HG03354 (cell line): Measurements from ENCODE around the gene SOBP.
A peak's percentile ranks its signal among the peaks of the same experiment; 100 is the strongest.

ENCODE experiments used
- ATAC-seq: cut with Tn5 transposase; IDR thresholded peaks from one replicate; pipeline ENCODE4 v1.9.1; 2021; ENCODE audit warnings: mild to moderate bottlenecking; ENCODE audit not compliant: unreplicated experiment, poor library complexity, severe bottlenecking

SOBP gene

DNA sequence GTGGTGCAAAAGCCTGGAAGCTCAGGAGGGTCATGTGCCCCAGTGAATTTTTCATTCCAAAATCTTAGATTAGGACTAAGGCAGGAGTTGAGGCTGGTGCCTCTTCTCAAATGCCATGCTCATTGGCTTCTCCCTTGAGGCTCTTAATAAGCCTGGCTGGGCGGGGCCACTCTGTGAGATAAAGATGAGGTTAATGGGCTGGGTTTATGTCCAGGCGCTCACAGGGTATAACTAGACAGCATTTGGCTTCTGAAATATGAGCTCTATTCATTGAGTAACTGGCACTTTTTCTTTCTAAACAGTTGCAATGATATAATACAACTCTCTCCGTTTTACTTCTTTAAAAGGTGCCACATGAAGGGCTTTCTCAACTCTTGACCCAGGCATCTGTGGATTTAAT is 177.9 kb downstream of the SOBP start:
- ATAC-seq: no peak

DNA sequence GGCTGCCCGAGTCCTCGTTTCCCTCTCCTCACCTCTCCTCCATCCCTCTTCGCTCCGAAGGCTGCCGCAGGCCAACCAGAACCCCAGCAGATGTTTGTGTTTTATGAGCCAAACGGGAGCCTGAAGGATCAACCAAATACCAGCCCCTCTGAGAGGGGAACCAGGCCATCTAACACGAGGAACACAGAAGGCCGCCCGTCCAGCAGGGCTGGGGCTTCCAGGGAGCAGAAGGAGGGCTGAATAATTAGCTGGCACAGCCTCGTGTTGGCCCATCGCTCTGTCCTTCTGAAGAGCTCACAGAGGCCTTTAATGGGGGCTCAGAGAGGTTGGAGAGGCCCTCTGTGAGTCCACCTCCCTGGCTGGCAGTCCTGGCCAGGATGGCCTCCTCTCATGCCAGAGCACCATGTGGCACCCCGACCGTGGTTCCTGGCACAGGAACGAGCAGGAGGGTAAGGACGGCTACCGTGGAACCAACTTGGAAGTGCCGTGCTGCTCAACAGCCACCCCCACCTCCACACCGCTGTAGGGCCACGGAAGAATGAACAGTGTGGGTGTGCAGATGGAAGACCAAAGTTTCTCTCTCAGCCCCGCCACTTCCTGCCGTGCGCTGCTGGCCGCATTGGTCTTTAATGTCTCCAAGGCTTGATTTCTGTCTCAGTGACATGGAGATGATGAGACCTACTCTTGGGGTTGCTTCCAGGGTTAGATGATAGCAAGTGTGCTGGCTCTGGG is 179.0 kb downstream of the SOBP start:
- ATAC-seq: peak; percentile 91

- no peak for ATAC-seq
Observed at GRCh38 chr6:107670792-107671199, 180.9 kb downstream of the SOBP start.

DNA sequence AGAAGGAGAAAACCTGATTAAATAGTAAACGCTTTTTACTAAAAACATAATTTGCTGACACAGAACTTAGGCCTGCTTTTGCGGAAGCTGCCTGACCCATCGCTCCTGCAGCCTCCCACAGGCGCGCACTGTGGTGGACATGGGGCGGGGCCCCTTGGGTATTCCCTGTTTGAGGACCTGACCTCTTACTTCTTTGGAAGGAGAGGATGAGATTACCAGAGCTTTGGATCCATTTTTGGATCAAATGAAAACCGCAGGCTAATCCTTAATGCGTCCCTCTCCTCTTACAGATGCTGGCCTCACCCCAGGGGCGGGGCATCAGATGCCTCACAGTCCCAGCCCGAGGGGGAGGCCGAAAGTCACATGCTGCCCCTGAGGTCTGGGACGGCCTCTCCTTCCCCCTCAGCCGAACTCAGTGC is 183.2 kb downstream of the SOBP start:
- ATAC-seq: no peak

- peak; percentile 91 for ATAC-seq
Observed at GRCh38 chr6:107674995-107675738, 185.2 kb downstream of the SOBP start.

GRCh38 chr6:107676042-107676441 is 186.1 kb downstream of the SOBP start:
- ATAC-seq: no peak

GRCh38 chr6:107677399-107677798 is 187.5 kb downstream of the SOBP start:
- ATAC-seq: no peak

- ATAC-seq: no peak
Observed at GRCh38 chr6:107679457-107679856, 189.5 kb downstream of the SOBP start.

DNA sequence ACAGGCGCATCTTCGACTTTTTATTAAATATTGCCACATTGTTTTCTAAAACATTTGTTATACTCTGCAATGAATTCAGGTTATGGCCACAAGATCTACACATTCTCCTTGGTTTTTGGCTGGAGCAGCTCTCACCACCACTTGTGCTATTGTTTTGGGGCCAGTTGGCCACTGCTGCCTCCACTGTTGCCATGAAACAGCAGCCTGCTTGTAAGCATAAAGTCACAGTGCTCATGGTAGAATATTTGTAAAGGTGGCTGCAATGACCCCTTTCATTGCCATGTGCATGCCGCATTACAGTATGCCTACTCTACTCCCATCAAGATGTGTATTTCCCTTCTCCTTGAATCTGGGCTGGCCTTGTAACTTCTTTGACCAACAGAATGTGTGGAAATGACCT is 192.8 kb downstream of the SOBP start:
- no peak for ATAC-seq

- no peak for ATAC-seq
Observed at GRCh38 chr6:107683183-107683582, 193.3 kb downstream of the SOBP start.

- no peak for ATAC-seq
Observed at GRCh38 chr6:107684996-107685395, 195.1 kb downstream of the SOBP start.

GRCh38 chr6:107689190-107689589 is 199.3 kb downstream of the SOBP start:
- no peak for ATAC-seq

DNA sequence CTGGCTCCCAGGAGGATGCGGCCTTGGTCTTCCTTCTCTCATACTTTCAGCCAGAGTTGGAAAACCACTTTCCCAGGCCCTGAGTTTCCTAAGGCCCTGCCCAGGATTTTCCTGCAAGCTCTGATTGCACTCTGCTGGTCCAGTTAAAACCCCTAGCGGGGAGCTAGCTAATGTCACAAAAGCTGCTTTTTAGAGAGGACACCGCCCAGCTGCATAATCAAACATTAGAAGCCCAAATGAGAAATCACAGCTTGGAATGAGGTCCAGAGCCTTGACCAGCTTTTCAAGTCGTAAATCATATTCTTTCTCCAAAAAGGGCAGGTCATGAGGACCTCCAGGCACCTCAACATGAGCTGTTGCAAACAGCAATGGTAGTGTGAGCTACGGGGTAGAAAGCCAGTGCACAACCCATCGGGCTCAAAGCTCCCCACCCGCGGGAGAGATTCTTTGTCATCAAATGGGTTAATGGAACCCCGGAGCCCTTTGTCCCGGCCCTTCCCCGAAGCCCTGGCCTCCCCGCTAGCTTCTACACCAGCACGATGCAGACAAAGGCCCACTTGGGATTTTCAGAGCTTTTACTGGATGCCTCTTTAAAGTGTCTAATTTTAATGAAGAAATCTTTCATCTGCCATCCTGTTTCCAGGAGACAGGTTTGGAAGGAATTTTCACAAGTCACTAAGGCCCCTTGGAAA is 200.2 kb downstream of the SOBP start:
- no peak for ATAC-seq

- ATAC-seq: no peak
Observed at GRCh38 chr6:107690643-107691061, 200.7 kb downstream of the SOBP start.

DNA sequence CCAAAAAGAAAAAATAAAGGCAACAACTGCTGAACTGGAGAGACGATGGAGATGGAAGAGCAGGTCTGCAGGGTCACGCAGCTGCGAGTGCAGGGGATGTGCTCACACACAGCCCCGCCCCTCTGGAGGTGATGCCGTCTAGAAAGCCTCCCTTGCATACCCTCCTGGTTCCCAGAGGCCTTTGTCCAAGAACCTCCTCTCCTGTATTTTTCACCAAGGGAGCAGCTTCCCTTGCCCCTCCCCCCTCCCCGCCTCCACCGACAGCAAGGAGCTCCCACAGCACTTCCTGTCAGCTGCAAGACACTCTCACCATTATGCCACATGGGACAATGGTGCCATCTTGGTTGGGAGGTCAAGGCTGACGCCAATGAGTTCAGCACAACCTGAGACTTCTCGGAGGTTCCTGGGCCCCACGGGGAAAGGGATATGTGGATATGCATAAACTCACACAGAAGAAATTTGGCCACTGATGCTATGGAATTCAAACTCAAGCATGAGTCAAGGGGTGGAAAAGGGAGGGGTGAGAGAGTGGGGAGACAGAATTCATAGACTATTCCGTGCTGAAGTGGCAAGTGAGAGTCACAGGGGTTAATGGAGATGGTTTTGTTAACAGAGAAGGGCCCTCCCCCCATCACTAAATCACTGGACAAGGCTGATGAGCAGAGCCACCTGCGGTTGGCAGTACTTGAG is 201.3 kb downstream of the SOBP start:
- no peak for ATAC-seq

- no peak for ATAC-seq
Observed at GRCh38 chr6:107692351-107692750, 202.4 kb downstream of the SOBP start.

GRCh38 chr6:107695061-107695720 is 205.3 kb downstream of the SOBP start:
- no peak for ATAC-seq

DNA sequence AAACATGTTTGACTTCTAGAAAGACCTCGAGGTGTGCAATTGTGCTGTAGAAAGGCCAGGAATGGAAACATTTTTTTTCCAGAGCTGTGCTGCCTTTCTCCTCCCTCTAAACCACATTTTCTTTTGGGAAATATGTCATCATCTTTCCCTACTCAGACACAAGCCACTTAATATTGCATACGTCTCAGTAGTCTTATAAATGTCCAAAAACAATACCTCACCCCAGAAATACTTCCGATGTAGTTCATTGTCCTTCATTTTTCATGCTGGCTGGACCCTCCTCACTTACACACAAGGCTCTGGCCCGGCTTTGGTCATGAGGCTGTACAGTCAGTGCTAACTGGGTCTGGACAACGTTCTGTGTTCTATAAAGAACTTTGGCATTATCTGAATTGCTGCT is 207.8 kb downstream of the SOBP start:
- ATAC-seq: no peak

DNA sequence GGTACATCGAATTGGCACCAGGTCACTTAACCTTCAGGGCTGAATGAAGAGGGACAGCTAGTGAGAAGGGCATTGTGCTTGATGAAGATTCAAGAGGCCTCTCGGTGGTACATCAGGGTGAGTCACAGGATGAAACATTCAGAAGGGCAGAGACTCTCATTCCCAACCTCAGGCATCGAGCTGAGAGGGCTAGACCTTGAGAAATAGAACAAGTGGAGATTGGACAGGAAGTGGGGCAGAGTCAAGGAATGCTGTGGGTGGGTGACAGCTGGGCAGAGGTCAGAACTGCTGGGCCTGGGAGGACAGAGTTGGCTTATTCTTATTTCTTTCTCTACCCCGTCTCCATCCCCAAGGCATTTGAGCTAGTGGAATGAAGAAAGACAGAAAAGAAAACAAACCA is 208.2 kb downstream of the SOBP start:
- ATAC-seq: no peak

GRCh38 chr6:107699254-107699653 is 209.3 kb downstream of the SOBP start:
- no peak for ATAC-seq
